HEK293T (cell line): ENCODE results near the gene SRF.

Experiments used
- CTCF ChIA-PET: fragments of 350-600 bp; formaldehyde crosslinking; extraction: SDS; loops from one replicate; lab custom pipeline; 2021; ENCODE audit warnings: antibody characterized with exemption, inconsistent platforms; lab: Yijun Ruan, JAX
- POLR2A ChIA-PET: fragments of 350-600 bp; formaldehyde crosslinking; extraction: SDS; loops from one replicate; lab custom pipeline; 2020; ENCODE audit warnings: antibody characterized with exemption, inconsistent platforms; lab: Yijun Ruan, JAX
- DNase-seq: peaks from one replicate; pipeline ENCODE4 v3.0.0; 2012; ENCODE audit warnings: mixed read lengths; ENCODE audit errors: extremely low spot score
- ARNT ChIP-seq: fragments of 450-650 bp; IDR thresholded peaks from 2 replicates; pipeline ENCODE4 v1.6.1; 2017; ENCODE audit warnings: mild to moderate bottlenecking
- BHLHE40 ChIP-seq: fragments of 450-650 bp; IDR thresholded peaks from 2 replicates; pipeline ENCODE4 v1.6.1; 2016; ENCODE audit warnings: mild to moderate bottlenecking, moderate library complexity, borderline replicate concordance
- CTBP1 ChIP-seq: fragments of 450-650 bp; IDR thresholded peaks from 2 replicates; pipeline ENCODE4 v1.6.1; 2016; ENCODE audit warnings: borderline replicate concordance
- ELF4 ChIP-seq: fragments of 450-650 bp; IDR thresholded peaks from 2 replicates; pipeline ENCODE4 v1.6.1; 2017; ENCODE audit warnings: antibody characterized with exemption
- FOXA1 ChIP-seq: fragments of 450-650 bp; IDR thresholded peaks from 2 replicates; pipeline ENCODE4 v1.6.1; 2016; ENCODE audit warnings: mild to moderate bottlenecking
- FOXK2 ChIP-seq: fragments of 450-650 bp; IDR thresholded peaks from 2 replicates; pipeline ENCODE4 v1.6.1; 2016; ENCODE audit warnings: mild to moderate bottlenecking
- FOXM1 ChIP-seq: fragments of 450-650 bp; IDR thresholded peaks from 2 replicates; pipeline ENCODE4 v1.6.1; 2017; ENCODE audit warnings: mild to moderate bottlenecking, borderline replicate concordance
- HDGF ChIP-seq: fragments of 450-650 bp; IDR thresholded peaks from 2 replicates; pipeline ENCODE4 v1.6.1; 2017; ENCODE audit warnings: antibody characterized with exemption, borderline replicate concordance
- L3MBTL2 ChIP-seq: fragments of 450-650 bp; conservative IDR thresholded peaks from 2 replicates; pipeline ENCODE4 v1.6.1; 2016; ENCODE audit warnings: mild to moderate bottlenecking
- LEF1 ChIP-seq: fragments of 450-650 bp; IDR thresholded peaks from 2 replicates; pipeline ENCODE4 v1.6.1; 2017; ENCODE audit warnings: mild to moderate bottlenecking, borderline replicate concordance
- NFRKB ChIP-seq: fragments of 450-650 bp; IDR thresholded peaks from 2 replicates; pipeline ENCODE4 v1.6.1; 2016; ENCODE audit warnings: mild to moderate bottlenecking, moderate library complexity
- SP1 ChIP-seq: fragments of 450-650 bp; IDR thresholded peaks from 2 replicates; pipeline ENCODE4 v1.6.1; 2017
- SUZ12 ChIP-seq: fragments of 450-650 bp; IDR thresholded peaks from 2 replicates; pipeline ENCODE4 v1.6.1; 2016; ENCODE audit warnings: mild to moderate bottlenecking
- TARDBP ChIP-seq: fragments of 450-650 bp; IDR thresholded peaks from 2 replicates; pipeline ENCODE4 v1.6.1; 2016
- ZNF384 ChIP-seq: fragments of 450-650 bp; IDR thresholded peaks from 2 replicates; pipeline ENCODE4 v1.6.1; 2016
- TF ChIP-seq, protein P1 (sequence below): fragments of 450-650 bp; IDR thresholded peaks from 2 replicates; pipeline ENCODE4 v1.6.1; 2016

The SRF gene

DNA sequence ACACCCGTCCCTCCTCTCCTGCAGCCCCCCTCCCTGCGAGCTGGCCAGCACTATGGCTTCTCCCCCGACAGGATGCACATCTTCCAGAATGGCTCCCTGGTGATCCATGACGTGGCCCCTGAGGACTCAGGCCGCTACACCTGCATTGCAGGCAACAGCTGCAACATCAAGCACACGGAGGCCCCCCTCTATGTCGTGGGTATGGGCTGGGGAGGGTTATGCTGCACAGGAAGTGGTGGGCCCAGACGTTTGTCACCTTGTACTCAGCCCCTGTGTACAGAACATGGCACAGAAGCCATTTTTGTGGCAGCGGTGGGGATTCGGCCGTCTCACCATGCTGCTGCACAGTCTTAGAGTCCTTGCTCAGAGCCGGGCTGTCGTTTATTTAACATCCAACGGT is 29.0 kb upstream of the SRF start:
- POLR2A ChIA-PET: interaction anchor here (1.8 kb wide), 1 partner anchor 88 kb away, joined by 4 read pairs; the partner anchor contains the start of gene CUL7
- CTCF ChIA-PET: interaction anchor here (0.8 kb wide), 1 partner anchor 71 kb away, joined by 3 read pairs; no protein-coding TSS in a partner anchor
- TF ChIP-seq BHLHE40 (no peak), FOXM1 (no peak), SP1 (no peak), HDGF (no peak), FOXA1 (no peak), SUZ12 (no peak), TARDBP (no peak), FOXK2 (no peak), CTBP1 (no peak), L3MBTL2 (no peak), NFRKB (no peak), ELF4 (no peak), ARNT (no peak), LEF1 (no peak)
- TF ChIP-seq, protein P1, sequence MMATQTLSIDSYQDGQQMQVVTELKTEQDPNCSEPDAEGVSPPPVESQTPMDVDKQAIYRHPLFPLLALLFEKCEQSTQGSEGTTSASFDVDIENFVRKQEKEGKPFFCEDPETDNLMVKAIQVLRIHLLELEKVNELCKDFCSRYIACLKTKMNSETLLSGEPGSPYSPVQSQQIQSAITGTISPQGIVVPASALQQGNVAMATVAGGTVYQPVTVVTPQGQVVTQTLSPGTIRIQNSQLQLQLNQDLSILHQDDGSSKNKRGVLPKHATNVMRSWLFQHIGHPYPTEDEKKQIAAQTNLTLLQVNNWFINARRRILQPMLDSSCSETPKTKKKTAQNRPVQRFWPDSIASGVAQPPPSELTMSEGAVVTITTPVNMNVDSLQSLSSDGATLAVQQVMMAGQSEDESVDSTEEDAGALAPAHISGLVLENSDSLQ: no peak
- DNase-seq: no peak

DNA sequence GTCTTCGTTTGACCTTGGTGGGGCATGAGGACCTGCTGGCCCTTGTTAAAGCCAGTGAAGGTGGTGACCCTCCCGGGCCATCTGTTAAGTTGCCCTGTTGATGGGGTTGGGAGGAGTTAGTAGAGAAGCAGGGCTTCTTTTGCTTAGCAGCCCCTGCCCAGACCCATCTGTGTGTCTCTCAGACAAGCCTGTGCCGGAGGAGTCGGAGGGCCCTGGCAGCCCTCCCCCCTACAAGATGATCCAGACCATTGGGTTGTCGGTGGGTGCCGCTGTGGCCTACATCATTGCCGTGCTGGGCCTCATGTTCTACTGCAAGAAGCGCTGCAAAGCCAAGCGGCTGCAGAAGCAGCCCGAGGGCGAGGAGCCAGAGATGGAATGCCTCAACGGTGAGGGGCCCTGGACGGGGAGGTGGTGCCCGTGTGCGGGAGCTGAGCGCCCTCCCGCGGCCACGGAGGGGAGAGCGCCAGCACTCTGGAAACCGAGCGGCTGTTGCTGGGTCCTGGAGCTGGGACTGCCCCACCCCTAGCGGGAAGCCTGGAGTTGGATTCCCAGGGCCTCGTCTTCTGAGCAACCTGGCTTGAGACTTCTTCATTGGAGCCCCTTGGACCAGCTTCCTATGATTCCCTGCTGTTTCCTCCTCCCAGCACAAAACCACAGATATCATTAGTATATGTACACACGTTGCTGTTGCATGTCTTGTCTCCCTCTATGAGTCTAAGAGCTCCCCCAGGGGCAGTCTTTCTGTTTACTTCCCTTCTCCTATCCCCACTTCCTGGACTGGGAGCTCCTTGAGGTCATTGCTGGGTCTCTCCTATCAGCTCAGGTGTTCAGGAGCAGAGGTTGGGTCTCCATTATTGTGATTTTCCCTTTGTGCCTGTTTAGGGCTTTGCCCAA is 27.6 kb upstream of the SRF start:
- DNase-seq: peak; percentile 96
- TF ChIP-seq FOXM1 (no peak), ZNF384 (peak; percentile 31; the same call in 1 of the 2 replicates), L3MBTL2 (no peak), ELF4 (0 out of 2 replicates have a peak, but pooled peaks have one; percentile 11)
- TF ChIP-seq, protein P1: no peak
- ChIA-PET CTCF (interaction anchor here (0.6 to 1.5 kb wide), 20 partner anchors 12 to 242 kb away, joined by 3 to 7 read pairs (median 4); partner anchors contain the start of genes KLHDC3, MEA1, PPP2R5D and PTK7), POLR2A (interaction anchor here (0.6 to 1.8 kb wide), 13 partner anchors 20 to 164 kb away, joined by 3 to 8 read pairs (median 4); partner anchors contain the start of genes CUL7, CUL9, KLC4 and KLHDC3)

DNA sequence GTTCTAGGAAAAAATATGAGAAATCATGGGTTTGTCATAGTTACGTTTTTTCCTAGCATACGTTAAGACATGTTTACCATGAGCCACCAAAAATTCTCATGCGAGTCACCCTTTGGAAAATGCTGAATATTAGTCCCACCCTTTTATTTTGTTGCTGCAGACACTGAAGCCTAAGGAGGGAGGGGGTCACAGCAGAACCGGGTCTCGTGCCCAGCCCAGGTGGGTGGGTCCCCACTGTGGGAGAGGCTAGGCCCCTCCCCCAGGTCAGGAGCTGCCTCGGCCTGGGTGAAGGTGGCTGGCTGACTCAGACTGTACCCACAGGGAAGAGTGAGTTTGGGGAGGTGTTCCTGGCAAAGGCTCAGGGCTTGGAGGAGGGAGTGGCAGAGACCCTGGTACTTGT is 26.2 kb upstream of the SRF start:
- TF ChIP-seq FOXK2 (no peak), FOXA1 (no peak), ARNT (no peak), SP1 (no peak), ELF4 (no peak), LEF1 (no peak), NFRKB (no peak), L3MBTL2 (no peak), FOXM1 (no peak), BHLHE40 (no peak), CTBP1 (no peak), HDGF (no peak)
- TF ChIP-seq, protein P1: no peak
- POLR2A ChIA-PET: interaction anchor here (0.6 kb wide), 1 partner anchor 74 kb away, joined by 3 read pairs; no protein-coding TSS in a partner anchor
- no peak for DNase-seq
- CTCF ChIA-PET: interaction anchor here (0.9 kb wide), 1 partner anchor 68 kb away, joined by 6 read pairs; no protein-coding TSS in a partner anchor

DNA sequence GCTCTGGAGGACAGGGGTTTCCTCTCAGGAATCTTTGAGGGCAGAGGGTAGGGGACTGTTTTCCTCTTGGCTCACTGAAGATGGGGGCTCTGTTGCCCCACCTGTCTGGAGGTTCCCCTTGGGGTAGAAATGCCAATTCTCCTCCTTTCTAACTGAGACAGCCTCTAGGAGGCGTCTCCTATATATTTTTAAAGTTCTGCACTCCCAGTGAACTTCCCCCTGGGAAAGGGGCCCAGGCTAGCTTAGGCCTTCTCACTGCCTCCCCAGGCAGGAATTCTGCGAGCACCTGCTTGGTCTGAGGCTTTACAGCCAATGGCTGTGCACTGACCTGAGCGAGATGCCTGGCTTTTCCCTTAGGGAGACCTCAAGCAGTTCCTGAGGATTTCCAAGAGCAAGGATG is 24.8 kb upstream of the SRF start:
- POLR2A ChIA-PET: no interaction called here
- TF ChIP-seq SP1 (no peak), FOXA1 (no peak), ZNF384 (no peak), NFRKB (no peak), SUZ12 (no peak), ARNT (no peak), ELF4 (no peak), FOXM1 (no peak), TARDBP (no peak)
- CTCF ChIA-PET: no interaction called here
- DNase-seq: no peak

DNA sequence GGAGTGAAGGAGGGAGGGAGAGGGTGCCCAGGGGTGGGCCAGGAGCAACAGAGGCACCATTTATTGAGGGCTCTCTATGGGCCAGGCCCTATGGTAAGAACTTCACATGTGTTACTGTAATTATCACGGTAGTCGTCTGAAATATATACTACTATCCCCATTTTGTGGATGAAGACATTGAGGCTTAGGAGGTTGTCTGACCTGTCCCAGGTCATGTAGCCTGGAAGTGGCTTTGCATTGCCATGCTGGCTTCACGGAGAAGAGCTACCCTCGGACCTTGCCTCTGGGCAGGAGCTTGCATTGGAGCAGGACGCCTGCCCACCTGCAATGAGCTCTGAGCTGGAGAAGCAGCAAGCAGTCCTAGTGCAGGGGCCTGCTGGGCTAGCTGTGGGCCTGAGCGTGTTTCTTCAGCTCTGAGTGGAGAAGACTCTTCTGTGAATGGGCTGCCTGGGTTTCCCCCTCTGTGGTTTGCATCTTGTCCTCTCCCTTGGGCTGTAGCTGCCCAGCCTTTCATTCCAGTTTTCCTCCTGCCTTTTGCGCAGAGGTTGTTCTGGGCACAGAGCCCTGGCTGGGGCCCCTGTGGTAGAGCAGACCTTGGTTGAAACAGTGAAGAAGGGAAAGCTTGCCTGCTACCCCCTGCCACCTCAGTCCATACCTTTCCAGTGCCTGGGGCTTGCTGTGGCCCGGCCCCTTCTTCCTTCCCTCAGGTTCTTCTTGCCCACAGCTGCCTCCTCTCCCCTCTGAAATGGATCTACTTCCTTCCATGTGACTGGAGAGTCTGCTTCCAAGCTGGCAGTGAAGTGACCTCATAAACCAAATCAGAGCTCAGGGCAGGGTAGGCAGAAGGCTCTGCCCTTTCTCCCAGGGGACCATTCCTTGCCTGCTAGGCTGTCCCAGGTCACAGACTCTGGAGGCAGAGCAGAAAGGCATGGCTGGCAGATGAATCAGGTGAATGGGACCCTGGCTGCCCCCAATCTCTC is 24.1 kb upstream of the SRF start:
- CTCF ChIA-PET: interaction anchor here (0.8 kb wide), 1 partner anchor 70 kb away, joined by 3 read pairs; no protein-coding TSS in a partner anchor

More for the DNA sequence above, 24.1 kb upstream of the SRF start:
- POLR2A ChIA-PET: interaction anchor here (0.8 to 1.3 kb wide), 2 partner anchors 88 to 93 kb away, joined by 3 to 4 read pairs; partner anchors contain the start of genes CUL7, KLC4 and MRPL2
- TF ChIP-seq CTBP1 (no peak), BHLHE40 (no peak), LEF1 (no peak)
- TF ChIP-seq, protein P1: no peak
- DNase-seq: no peak
